GM12878 (cell line): ENCODE results near the gene CARD11.

Experiments used
- BRCA1 ChIP-seq: IDR thresholded peaks from 2 replicates; pipeline ENCODE4 v1.6.1; 2011; ENCODE audit warnings: low read depth, low read length, improper control_type of control experiment
- CBX5 ChIP-seq: sonication (generic); IDR thresholded peaks from 2 replicates; pipeline ENCODE4 v1.6.1; 2016; ENCODE audit warnings: low read depth, moderate library complexity, mild to moderate bottlenecking, inconsistent platforms
- CEBPB ChIP-seq, 2 experiments: fragments of 150-350 bp in 1 of 2; IDR thresholded peaks; 2 replicates each; pipeline ENCODE4 v1.6.1; 2012 to 2014; ENCODE audit warnings: low read depth in 2 of 2, low read length in 2 of 2, borderline replicate concordance in 1 of 2, inconsistent platforms in 1 of 2
- NFXL1 ChIP-seq: fragments of 450-650 bp; IDR thresholded peaks from 2 replicates; pipeline ENCODE4 v1.6.1; 2017; ENCODE audit warnings: antibody characterized with exemption, mild to moderate bottlenecking, borderline replicate concordance
- POLR2A ChIP-seq: IDR thresholded peaks from 2 replicates; pipeline ENCODE4 v1.6.1; 2011; ENCODE audit warnings: low read depth, mild to moderate bottlenecking, low read length
- POLR2AphosphoS2 ChIP-seq: IDR thresholded peaks from 2 replicates; pipeline ENCODE4 v1.6.1; 2011; ENCODE audit warnings: low read depth, mild to moderate bottlenecking, low read length, improper control_type of control experiment, moderate library complexity
- RAD21 ChIP-seq: IDR thresholded peaks from 2 replicates; pipeline ENCODE4 v1.6.1; 2011; ENCODE audit warnings: mild to moderate bottlenecking, low read depth, low read length, moderate library complexity; ENCODE audit not compliant: insufficient read depth
- YY1 ChIP-seq: IDR thresholded peaks from 2 replicates; pipeline ENCODE4 v1.6.1; 2011; ENCODE audit warnings: low read depth, mild to moderate bottlenecking, low read length
- TF ChIP-seq, protein P1 (sequence below), 3 experiments: IDR thresholded peaks in 2 of 3; conservative IDR thresholded peaks in 1 of 3; 2 replicates each; pipeline ENCODE4 v1.5.1; 2011; ENCODE audit warnings: low read depth in 3 of 3, low read length in 3 of 3, mild to moderate bottlenecking in 3 of 3, control low read depth in 2 of 3, moderate library complexity in 2 of 3, inconsistent platforms in 1 of 3, mixed read lengths in 1 of 3; ENCODE audit not compliant: control insufficient read depth in 2 of 3, insufficient read depth in 1 of 3; ENCODE audit errors: extremely low read depth in 1 of 3
- TF ChIP-seq, protein P2 (sequence below): fragments of 450-650 bp; formaldehyde crosslinking; IDR thresholded peaks from 2 replicates; pipeline ENCODE4 v1.4.0; 2020; ENCODE audit warnings: mild to moderate bottlenecking, moderate library complexity

DNA sequence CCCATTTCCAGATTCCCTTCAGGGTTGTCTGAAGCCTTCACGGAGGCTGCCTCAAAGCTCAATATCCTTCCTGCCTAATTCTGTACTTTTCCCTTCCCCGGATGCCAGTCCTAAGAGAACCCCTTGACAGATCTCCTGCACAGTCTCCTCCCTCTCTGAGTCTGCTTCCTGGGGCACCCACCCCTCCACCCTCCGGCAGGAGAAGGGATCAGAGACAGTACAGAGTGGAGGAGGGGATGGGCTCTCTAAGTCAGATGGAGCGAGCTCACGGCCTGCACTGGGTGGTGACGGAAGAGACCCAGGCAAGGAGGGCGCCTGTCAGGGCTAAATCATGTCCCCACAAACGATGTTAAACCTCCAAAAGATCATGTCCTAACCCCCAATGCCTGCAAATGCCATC is 48.0 kb upstream of the CARD11 start:
- TF ChIP-seq CEBPB (IDR thresholded peaks at IDR 0.05; ENCODE audit: borderline replicate concordance in 1 of 2, low read depth in 2 of 2, low read length in 2 of 2), result no peak
- TF ChIP-seq, protein P1, sequence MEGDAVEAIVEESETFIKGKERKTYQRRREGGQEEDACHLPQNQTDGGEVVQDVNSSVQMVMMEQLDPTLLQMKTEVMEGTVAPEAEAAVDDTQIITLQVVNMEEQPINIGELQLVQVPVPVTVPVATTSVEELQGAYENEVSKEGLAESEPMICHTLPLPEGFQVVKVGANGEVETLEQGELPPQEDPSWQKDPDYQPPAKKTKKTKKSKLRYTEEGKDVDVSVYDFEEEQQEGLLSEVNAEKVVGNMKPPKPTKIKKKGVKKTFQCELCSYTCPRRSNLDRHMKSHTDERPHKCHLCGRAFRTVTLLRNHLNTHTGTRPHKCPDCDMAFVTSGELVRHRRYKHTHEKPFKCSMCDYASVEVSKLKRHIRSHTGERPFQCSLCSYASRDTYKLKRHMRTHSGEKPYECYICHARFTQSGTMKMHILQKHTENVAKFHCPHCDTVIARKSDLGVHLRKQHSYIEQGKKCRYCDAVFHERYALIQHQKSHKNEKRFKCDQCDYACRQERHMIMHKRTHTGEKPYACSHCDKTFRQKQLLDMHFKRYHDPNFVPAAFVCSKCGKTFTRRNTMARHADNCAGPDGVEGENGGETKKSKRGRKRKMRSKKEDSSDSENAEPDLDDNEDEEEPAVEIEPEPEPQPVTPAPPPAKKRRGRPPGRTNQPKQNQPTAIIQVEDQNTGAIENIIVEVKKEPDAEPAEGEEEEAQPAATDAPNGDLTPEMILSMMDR (IDR thresholded peaks at IDR 0.05 in 2 of 3, conservative IDR thresholded peaks at IDR 0.05 in 1 of 3; ENCODE audit: control insufficient read depth in 2 of 3, extremely low read depth in 1 of 3, insufficient read depth in 1 of 3, low read depth in 3 of 3, low read length in 3 of 3), result no peak
- TF ChIP-seq BRCA1, result no peak
- TF ChIP-seq, protein P2, sequence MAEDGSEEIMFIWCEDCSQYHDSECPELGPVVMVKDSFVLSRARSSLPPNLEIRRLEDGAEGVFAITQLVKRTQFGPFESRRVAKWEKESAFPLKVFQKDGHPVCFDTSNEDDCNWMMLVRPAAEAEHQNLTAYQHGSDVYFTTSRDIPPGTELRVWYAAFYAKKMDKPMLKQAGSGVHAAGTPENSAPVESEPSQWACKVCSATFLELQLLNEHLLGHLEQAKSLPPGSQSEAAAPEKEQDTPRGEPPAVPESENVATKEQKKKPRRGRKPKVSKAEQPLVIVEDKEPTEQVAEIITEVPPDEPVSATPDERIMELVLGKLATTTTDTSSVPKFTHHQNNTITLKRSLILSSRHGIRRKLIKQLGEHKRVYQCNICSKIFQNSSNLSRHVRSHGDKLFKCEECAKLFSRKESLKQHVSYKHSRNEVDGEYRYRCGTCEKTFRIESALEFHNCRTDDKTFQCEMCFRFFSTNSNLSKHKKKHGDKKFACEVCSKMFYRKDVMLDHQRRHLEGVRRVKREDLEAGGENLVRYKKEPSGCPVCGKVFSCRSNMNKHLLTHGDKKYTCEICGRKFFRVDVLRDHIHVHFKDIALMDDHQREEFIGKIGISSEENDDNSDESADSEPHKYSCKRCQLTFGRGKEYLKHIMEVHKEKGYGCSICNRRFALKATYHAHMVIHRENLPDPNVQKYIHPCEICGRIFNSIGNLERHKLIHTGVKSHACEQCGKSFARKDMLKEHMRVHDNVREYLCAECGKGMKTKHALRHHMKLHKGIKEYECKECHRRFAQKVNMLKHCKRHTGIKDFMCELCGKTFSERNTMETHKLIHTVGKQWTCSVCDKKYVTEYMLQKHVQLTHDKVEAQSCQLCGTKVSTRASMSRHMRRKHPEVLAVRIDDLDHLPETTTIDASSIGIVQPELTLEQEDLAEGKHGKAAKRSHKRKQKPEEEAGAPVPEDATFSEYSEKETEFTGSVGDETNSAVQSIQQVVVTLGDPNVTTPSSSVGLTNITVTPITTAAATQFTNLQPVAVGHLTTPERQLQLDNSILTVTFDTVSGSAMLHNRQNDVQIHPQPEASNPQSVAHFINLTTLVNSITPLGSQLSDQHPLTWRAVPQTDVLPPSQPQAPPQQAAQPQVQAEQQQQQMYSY (CRISPR knock-in tag), result no peak
- TF ChIP-seq YY1, result no peak
- no peak for TF ChIP-seq CBX5
- TF ChIP-seq RAD21, result no peak
- TF ChIP-seq NFXL1, result no peak
- no peak for TF ChIP-seq POLR2A
- TF ChIP-seq POLR2AphosphoS2, result no peak
